ENCODE measurements around the gene ZNF678.

DNA sequence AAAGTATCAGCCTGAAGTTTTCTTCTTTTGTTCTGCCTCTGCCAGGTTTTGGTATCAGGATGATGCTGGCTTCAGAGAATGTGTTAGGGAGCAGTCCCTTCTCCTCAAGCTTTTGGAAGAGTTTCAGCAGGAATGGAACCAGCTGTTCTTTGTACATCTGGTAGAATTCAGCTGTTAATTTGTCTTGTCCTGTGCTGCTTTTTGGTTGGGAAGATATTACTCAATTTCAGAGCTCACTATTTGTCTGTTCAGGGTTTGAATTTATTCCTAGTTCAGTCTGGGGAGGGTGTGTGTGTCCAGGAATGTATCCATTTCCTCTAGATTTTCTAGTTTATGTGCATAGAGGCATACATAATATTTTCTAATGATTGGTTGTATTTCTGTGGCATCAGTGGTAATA, 12.8 kb downstream of the ZNF678 start:
- TF ChIP-seq CTCF (IDR thresholded peaks at IDR 0.05) (no peak), POLR2A (IDR thresholded peaks at IDR 0.05) (no peak), POLR2AphosphoS5 (IDR thresholded peaks at IDR 0.05) (no peak), EP300 (IDR thresholded peaks at IDR 0.05) (no peak)
